ENCODE measurements around the gene UBE2D4. TPM values are rescaled to one million over a fixed set of nuclear protein-coding genes. Genes with fewer than 3 reads are reported as not detected.

The UBE2D4 gene
- 1 to 10 TPM; 7.8 to 8.0 TPM for total RNA-seq

- Mint-ChIP-seq H3K4me3 (peak within 1 kb of the TSS; percentile 80), H3K36me3 (ENCODE audit: low read depth) (peaks cover 7% of the 10 kb centered on the region), H3K4me1 (peaks cover 36% of the 10 kb centered on the region), H3K9me3 (no peaks in the 10 kb centered on the region), H3K27me3 (no peaks in the 10 kb centered on the region), H3K27ac (peak within 1 kb of the TSS; percentile 96)
- peak; percentile 90 for DNase-seq
- ChIA-PET CTCF (no interaction called here), POLR2A (interaction anchor here (0.7 to 1.1 kb wide), 2 partner anchors 34 to 180 kb away, joined by 3 to 4 read pairs; no protein-coding TSS in a partner anchor)
Observed at GRCh38 chr7:43925984-43926797, at the start of gene UBE2D4. UBE2D4 (plus strand) TSS chr7:43926436; CDS start chr7:43926533, 97 bp downstream.

DNA sequence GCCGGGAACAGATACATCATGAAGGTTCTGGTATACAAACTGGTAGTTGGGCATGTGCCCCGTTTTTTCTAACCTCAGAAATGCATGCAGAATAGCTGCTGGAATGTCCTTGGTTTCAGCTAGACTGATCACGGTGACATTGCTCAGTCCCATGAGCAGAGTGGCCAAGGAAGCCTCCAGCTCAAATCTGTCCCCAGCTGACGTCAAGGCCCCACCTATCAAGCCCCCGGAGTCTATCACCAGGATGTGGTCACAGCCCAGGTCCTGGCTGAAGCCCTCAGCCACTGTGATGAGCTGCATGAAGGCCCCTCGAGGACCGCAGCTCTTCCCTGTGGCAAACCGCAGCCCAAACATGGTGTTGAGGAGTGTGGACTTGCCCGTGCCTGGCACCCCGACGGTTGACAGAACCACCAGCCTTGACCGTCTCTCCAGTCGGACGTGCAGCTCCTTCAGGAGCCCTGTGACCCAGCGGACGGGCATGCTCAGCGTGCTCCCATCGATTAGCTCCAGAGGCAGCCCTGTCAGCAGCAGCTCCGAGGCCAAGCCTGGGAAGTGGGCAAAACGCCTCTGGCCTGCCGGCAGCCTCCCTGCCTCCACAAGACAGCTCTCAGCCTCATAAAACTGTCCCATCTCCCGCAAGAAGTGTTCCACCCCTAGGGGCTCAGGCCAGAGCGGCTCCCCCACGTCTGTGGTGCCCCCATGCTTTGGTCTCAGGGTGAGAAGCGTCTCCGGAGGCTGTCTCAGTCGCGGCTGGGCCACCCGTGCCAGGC, 49.1 kb upstream of the UBE2D4 start:
- CTCF ChIA-PET = interaction anchor here (1.4 to 3.3 kb wide), 2 partner anchors 10 to 421 kb away, joined by 6 to 10 read pairs; no protein-coding TSS in a partner anchor
- Mint-ChIP-seq H3K36me3 (ENCODE audit: low read depth) (peaks cover 50% of the 10 kb centered on the region), H3K27ac (no peak overlapping the region), H3K4me3 (no peak overlapping the region), H3K27me3 (no peaks in the 10 kb centered on the region), H3K9me3 (no peaks in the 10 kb centered on the region), H3K4me1 (no peaks in the 10 kb centered on the region)
- DNase-seq = no peak
- POLR2A ChIA-PET = no interaction called here

DNA sequence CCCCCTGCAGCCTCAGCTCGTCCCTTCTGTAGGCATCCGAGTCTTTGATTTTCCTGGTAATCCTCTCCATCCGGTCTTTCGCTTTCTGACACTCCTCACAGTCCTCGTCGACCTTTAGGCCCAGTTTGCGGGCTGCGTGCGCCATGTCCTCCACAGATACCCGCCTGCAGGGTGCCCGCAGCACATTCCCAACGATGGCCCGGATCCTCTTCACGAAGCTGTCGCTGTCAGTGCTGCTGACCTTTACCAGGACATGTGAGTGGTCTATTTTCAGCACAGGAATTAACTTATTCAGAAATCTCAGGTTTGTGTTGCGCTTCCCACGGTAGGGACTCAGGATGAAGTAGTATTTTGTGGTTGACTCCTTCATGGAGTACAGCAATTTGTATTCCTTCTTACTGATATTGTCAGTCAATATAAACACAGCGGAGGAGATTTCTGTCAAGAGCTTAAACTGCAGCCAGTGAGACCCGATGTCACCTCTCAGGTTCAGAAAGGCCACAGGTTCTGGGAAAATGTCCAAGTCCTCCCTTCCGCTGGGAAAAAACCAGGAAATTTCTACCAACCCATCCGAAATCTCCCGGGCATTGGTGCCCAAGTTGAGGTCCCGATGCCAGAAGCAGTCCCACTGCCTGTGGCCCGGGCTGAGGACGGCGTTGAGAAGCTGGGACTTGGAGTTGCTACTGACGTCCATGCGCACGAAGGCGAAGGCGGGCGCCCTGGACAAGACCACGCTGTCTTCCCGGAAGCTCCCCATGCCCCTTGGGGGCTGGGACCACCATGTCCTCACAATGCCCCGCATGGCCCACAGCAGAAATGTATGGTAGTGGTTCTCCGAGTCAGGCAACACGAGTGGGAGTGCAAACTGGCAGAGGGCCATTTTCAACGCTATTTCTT, 48.0 kb upstream of the UBE2D4 start:
- Mint-ChIP-seq H3K4me1 (no peaks in the 10 kb centered on the region), H3K36me3 (ENCODE audit: low read depth) (peaks cover 49% of the 10 kb centered on the region), H3K27ac (peak overlapping the region; percentile 31), H3K4me3 (no peak overlapping the region), H3K27me3 (no peaks in the 10 kb centered on the region), H3K9me3 (no peaks in the 10 kb centered on the region)
- CTCF ChIA-PET = interaction anchor here (1.4 to 3.3 kb wide), 2 partner anchors 9 to 422 kb away, joined by 6 to 10 read pairs; no protein-coding TSS in a partner anchor
- POLR2A ChIA-PET = no interaction called here
- no peak for DNase-seq

DNA sequence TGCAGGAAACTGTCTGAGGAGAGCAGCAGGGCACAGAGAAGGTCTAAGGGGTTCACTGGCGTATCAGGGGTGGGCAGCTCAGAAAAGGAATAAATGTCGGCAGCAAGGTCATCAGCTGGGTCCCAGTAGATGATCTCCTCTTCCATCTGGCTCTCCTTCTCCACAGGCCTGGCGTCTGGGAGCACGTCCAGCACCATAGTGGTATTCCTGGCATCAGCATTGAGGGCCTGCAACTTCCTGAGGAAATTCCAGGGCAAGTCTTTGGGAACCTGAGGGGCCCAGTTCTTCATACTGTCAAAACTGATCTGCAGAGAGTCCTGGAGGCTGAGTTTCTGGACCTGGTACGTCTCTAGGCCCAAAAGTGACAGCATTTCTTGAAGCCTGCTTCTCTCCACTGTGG, 47.4 kb upstream of the UBE2D4 start:
- H3K9me3 Mint-ChIP-seq = no peaks in the 10 kb centered on the region
- H3K27me3 Mint-ChIP-seq = no peaks in the 10 kb centered on the region
- DNase-seq = no peak
- CTCF ChIA-PET = interaction anchor here (1.1 to 1.2 kb wide), 2 partner anchors 13 to 26 kb away, joined by 3 read pairs; no protein-coding TSS in a partner anchor
- no peak overlapping the region for H3K27ac Mint-ChIP-seq
- H3K4me1 Mint-ChIP-seq = no peaks in the 10 kb centered on the region
- peaks cover 49% of the 10 kb centered on the region for H3K36me3 Mint-ChIP-seq (ENCODE audit: low read depth)
- POLR2A ChIA-PET = no interaction called here
- H3K4me3 Mint-ChIP-seq = no peak overlapping the region

- H3K36me3 Mint-ChIP-seq (ENCODE audit: low read depth) = peaks cover 50% of the 10 kb centered on the region
- ChIA-PET POLR2A (no interaction called here), CTCF (interaction anchor here (0.6 to 1.9 kb wide), 4 partner anchors 10 to 598 kb away, joined by 3 to 4 read pairs (median 3); no protein-coding TSS in a partner anchor)
- H3K4me3 Mint-ChIP-seq = no peak overlapping the region
- H3K27ac Mint-ChIP-seq = no peak overlapping the region
- no peaks in the 10 kb centered on the region for H3K4me1 Mint-ChIP-seq
- no peaks in the 10 kb centered on the region for H3K27me3 Mint-ChIP-seq
- no peaks in the 10 kb centered on the region for H3K9me3 Mint-ChIP-seq
- no peak for DNase-seq
Observed at GRCh38 chr7:43879477-43879876, 46.8 kb upstream of the UBE2D4 start.

- no peak for DNase-seq
- no peaks in the 10 kb centered on the region for H3K4me1 Mint-ChIP-seq
- no peak overlapping the region for H3K4me3 Mint-ChIP-seq
- ChIA-PET POLR2A (no interaction called here), CTCF (interaction anchor here (0.6 to 1.9 kb wide), 2 partner anchors 9 to 252 kb away, joined by 3 to 4 read pairs; no protein-coding TSS in a partner anchor)
- H3K27ac Mint-ChIP-seq = no peak overlapping the region
- no peaks in the 10 kb centered on the region for H3K9me3 Mint-ChIP-seq
- H3K36me3 Mint-ChIP-seq (ENCODE audit: low read depth) = peaks cover 52% of the 10 kb centered on the region
- no peaks in the 10 kb centered on the region for H3K27me3 Mint-ChIP-seq
Observed at GRCh38 chr7:43880596-43880995, 45.6 kb upstream of the UBE2D4 start.

DNA sequence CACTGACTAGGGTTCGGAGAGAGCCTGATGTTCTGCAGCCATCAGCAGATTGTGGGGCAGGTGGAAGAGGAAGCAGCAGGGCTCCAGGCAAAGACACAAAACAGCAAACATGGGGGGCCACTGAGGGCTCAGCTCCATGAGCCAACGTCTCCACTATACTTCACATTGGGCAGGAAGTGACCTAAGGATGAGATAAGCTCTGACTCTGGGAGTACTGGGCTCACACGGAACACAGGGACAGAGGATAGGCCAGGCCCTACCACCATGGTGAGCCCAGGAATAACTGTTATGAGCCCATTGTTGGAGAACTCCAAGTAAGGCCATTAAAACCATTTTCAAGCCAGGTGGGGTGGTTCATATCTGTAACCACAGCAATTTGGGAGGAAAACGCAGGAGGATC, 42.0 kb upstream of the UBE2D4 start:
- Mint-ChIP-seq H3K36me3 (ENCODE audit: low read depth) (peaks cover 29% of the 10 kb centered on the region), H3K9me3 (no peaks in the 10 kb centered on the region), H3K27me3 (no peaks in the 10 kb centered on the region), H3K4me1 (peaks cover 7% of the 10 kb centered on the region), H3K4me3 (no peak overlapping the region), H3K27ac (no peak overlapping the region)
- no peak for DNase-seq
- ChIA-PET CTCF (interaction anchor here (0.8 to 1.0 kb wide), 2 partner anchors 20 to 60 kb away, joined by 3 read pairs; no protein-coding TSS in a partner anchor), POLR2A (no interaction called here)

GRCh38 chr7:43884617-43885016, 41.6 kb upstream of the UBE2D4 start:
- no peak for DNase-seq
- ChIA-PET CTCF (interaction anchor here (0.8 to 1.0 kb wide), 2 partner anchors 19 to 60 kb away, joined by 3 read pairs; no protein-coding TSS in a partner anchor), POLR2A (no interaction called here)
- H3K4me3 Mint-ChIP-seq = no peak overlapping the region
- H3K4me1 Mint-ChIP-seq = peaks cover 11% of the 10 kb centered on the region
- no peaks in the 10 kb centered on the region for H3K9me3 Mint-ChIP-seq
- H3K27ac Mint-ChIP-seq = no peak overlapping the region
- H3K36me3 Mint-ChIP-seq (ENCODE audit: low read depth) = peaks cover 29% of the 10 kb centered on the region
- no peaks in the 10 kb centered on the region for H3K27me3 Mint-ChIP-seq

DNA sequence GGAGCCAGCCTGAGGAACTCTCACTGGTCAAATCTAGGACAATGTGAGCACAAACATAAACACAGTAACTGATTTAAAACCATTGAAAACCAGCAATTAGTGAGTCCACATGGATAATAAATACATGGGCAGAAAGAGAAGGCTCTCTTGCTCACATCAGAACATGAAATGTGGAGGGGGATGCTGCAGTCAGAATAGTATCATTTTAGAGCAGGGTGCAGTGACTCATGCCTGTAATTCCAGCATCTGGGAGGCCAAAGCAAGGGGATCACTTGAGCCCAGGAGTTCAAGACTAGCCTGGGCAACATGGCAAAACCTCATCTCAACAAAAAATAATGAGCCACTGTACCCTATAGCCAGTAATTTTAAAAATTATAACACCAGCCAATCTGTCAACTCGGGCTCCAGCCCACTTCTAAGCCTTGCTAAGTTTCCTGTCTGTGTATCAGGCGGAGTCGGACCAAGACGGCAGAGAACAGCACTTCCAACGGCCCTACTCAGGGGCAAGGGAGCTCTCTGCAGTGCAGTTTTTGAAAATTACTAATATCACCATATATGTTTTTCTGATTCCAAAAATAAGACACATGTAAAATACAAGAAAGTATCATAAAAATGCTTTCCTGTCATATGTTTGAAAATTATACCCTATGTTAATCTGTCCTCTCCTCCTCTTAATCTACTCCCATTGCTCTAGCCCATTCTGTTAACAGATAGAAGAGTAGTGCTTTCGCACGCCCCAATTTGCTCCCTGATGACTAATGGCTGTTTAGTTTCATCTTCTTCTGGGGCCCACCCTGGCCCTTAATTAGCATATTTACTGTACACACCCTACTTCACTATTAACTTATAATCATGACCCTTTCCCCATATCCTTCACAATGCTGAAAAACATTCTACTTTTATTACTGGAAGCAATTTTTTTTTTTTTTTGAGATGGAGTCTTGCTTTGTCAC, 37.0 kb upstream of the UBE2D4 start:
- H3K9me3 Mint-ChIP-seq = no peaks in the 10 kb centered on the region
- H3K4me3 Mint-ChIP-seq = no peak overlapping the region
- ChIA-PET CTCF (interaction anchor here (1.5 kb wide), 1 partner anchor 9 kb away, joined by 4 read pairs; no protein-coding TSS in a partner anchor), POLR2A (no interaction called here)
- DNase-seq = no peak
- no peak overlapping the region for H3K27ac Mint-ChIP-seq
- H3K4me1 Mint-ChIP-seq = peaks cover 38% of the 10 kb centered on the region
- no peaks in the 10 kb centered on the region for H3K27me3 Mint-ChIP-seq
- peaks cover 10% of the 10 kb centered on the region for H3K36me3 Mint-ChIP-seq (ENCODE audit: low read depth)

GRCh38 chr7:43890468-43890867, 35.8 kb upstream of the UBE2D4 start:
- H3K27me3 Mint-ChIP-seq = no peaks in the 10 kb centered on the region
- H3K27ac Mint-ChIP-seq = no peak overlapping the region
- CTCF ChIA-PET = interaction anchor here (1.5 kb wide), 1 partner anchor 10 kb away, joined by 4 read pairs; no protein-coding TSS in a partner anchor
- POLR2A ChIA-PET = no interaction called here
- H3K4me1 Mint-ChIP-seq = peaks cover 38% of the 10 kb centered on the region
- no peaks in the 10 kb centered on the region for H3K9me3 Mint-ChIP-seq
- no peak overlapping the region for H3K4me3 Mint-ChIP-seq
- DNase-seq = no peak
- H3K36me3 Mint-ChIP-seq (ENCODE audit: low read depth) = peaks cover 4% of the 10 kb centered on the region

DNA sequence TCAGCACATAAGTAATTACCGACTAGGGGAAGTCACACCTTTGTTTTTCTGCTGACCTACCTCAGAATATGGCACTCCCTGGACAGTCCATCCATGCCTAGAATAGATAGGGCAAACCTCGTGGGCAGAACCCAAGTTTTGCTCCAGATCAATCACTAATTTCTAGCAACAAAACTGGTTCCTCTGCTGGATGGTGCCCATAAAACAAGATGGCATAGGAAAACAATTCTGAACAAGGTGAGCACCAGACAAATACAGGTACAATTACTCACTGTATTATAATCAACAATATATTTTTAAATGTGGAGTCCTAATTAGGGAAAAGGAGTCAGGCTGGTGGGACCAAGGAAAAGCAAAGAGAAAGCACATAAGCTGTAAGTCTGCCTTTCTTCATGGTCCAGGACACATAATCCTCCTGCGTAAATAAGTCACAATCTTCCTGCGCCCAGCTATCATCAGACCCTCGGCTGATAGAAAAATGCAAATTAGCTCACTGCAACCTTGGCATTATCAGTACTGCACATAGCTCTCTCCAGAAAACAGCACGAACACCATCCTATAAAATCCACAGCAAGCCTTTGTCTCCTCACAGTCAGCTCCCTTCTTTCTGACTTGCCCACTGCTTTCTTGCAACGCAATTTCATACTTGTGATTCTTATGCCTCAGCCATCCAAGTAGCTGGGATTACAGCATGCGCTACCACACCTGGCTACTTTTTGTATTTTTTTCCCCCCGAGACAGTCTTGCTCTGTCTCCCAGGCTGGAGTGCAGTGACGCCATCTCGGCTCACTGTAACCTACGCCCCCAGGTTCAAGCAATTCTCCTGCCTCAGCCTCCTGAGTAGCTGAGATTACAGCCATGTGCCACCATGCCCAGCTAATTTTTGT, 34.9 kb upstream of the UBE2D4 start:
- DNase-seq = no peak
- H3K27ac Mint-ChIP-seq = no peak overlapping the region
- no peak overlapping the region for H3K4me3 Mint-ChIP-seq
- ChIA-PET POLR2A (no interaction called here), CTCF (interaction anchor here (0.9 kb wide), 1 partner anchor 57 kb away, joined by 3 read pairs; no protein-coding TSS in a partner anchor)
- no peaks in the 10 kb centered on the region for H3K27me3 Mint-ChIP-seq
- H3K4me1 Mint-ChIP-seq = peaks cover 42% of the 10 kb centered on the region
- H3K36me3 Mint-ChIP-seq (ENCODE audit: low read depth) = peaks cover 7% of the 10 kb centered on the region
- no peaks in the 10 kb centered on the region for H3K9me3 Mint-ChIP-seq

All from activated CD4-positive, alpha-beta T cell treated with anti-CD3 and anti-CD28 coated beads, Interleukin-2, amount 10 ng/mL, durations not matched to agents 7 days and 5 days (primary cell).